Measurements from ENCODE around the gene DCC.

DCC gene

GRCh38 chr18:52426041-52426440 lies 86.0 kb downstream of the DCC start:
- DNase-seq (ENCODE audit: low spot score): no peak

- no peak for DNase-seq (ENCODE audit: low spot score)
These were observed 86.5 kb downstream of the DCC start for GRCh38 chr18:52426462-52426861.

GRCh38 chr18:52427521-52428175 lies 87.7 kb downstream of the DCC start:
- DNase-seq (ENCODE audit: low spot score): no peak

- no peak for DNase-seq (ENCODE audit: low spot score)
These were observed 91.7 kb downstream of the DCC start for GRCh38 chr18:52431683-52432082.

GRCh38 chr18:52433797-52434196 lies 93.8 kb downstream of the DCC start:
- DNase-seq (ENCODE audit: low spot score): no peak

GRCh38 chr18:52435301-52435700 lies 95.3 kb downstream of the DCC start:
- DNase-seq (ENCODE audit: low spot score): no peak

- DNase-seq (ENCODE audit: low spot score): no peak
These were observed 97.2 kb downstream of the DCC start for GRCh38 chr18:52437161-52437560.

GRCh38 chr18:52439457-52439856 lies 99.5 kb downstream of the DCC start:
- DNase-seq (ENCODE audit: low spot score): no peak

- DNase-seq (ENCODE audit: low spot score): no peak
These were observed 101.8 kb downstream of the DCC start for GRCh38 chr18:52441794-52442193.

GRCh38 chr18:52442686-52443085 lies 102.7 kb downstream of the DCC start:
- DNase-seq (ENCODE audit: low spot score): no peak

GRCh38 chr18:52451256-52451655 lies 111.3 kb downstream of the DCC start:
- no peak for DNase-seq (ENCODE audit: low spot score)

- no peak for DNase-seq (ENCODE audit: low spot score)
These were observed 111.9 kb downstream of the DCC start for GRCh38 chr18:52451851-52452250.

GRCh38 chr18:52452427-52452826 lies 112.4 kb downstream of the DCC start:
- no peak for DNase-seq (ENCODE audit: low spot score)

GRCh38 chr18:52459890-52460289 lies 119.9 kb downstream of the DCC start:
- no peak for DNase-seq (ENCODE audit: low spot score)

GRCh38 chr18:52462853-52463252 lies 122.9 kb downstream of the DCC start:
- no peak for DNase-seq (ENCODE audit: low spot score)

GRCh38 chr18:52465391-52465790 lies 125.4 kb downstream of the DCC start:
- DNase-seq (ENCODE audit: low spot score): no peak

GRCh38 chr18:52468496-52468895 lies 128.5 kb downstream of the DCC start:
- DNase-seq (ENCODE audit: low spot score): no peak

GRCh38 chr18:52475325-52475724 lies 135.3 kb downstream of the DCC start:
- DNase-seq (ENCODE audit: low spot score): no peak

GRCh38 chr18:52481116-52481515 lies 141.1 kb downstream of the DCC start:
- no peak for DNase-seq (ENCODE audit: low spot score)

- DNase-seq (ENCODE audit: low spot score): no peak
These were observed 145.0 kb downstream of the DCC start for GRCh38 chr18:52484977-52485376.

- no peak for DNase-seq (ENCODE audit: low spot score)
These were observed 146.1 kb downstream of the DCC start for GRCh38 chr18:52486052-52486451.

GRCh38 chr18:52489396-52490306 lies 149.7 kb downstream of the DCC start:
- DNase-seq (ENCODE audit: low spot score): no peak

GRCh38 chr18:52496426-52496825 lies 156.4 kb downstream of the DCC start:
- DNase-seq (ENCODE audit: low spot score): no peak

Measured in CD4-positive, alpha-beta T cell treated with Interleukin-6 at 100 ng/mL for 8 hours (primary cell).